ENCODE measurements around the gene TIAM2. TPM values are rescaled to one million over a fixed set of nuclear protein-coding genes. Genes with fewer than 3 reads are reported as not detected.

The TIAM2 gene
- total and polyA plus RNA-seq, 9 of the 15 experiments (the other 6 are each of a cell fraction or from before 2014, with no cell fraction given), result 0.73 to 6.5 (median 4.3) TPM

- TF ChIP-seq SRSF3 (IDR thresholded peaks at IDR 0.05; ENCODE audit: insufficient read depth, low read length) (no peak), LCOR (CRISPR knock-in tag; IDR thresholded peaks at IDR 0.05) (peak; percentile 35; the same call in 1 of the 2 replicates), ZNF589 (CRISPR knock-in tag; IDR thresholded peaks at IDR 0.05; ENCODE audit: low read depth) (0 out of 2 replicates have a peak, but pooled peaks have one; percentile 50), HDAC8 (tag; IDR thresholded peaks at IDR 0.05) (no peak), EP300 (IDR thresholded peaks at IDR 0.05; ENCODE audit: low read length) (peak; percentile 94), ZNF318 (IDR thresholded peaks at IDR 0.05; ENCODE audit: borderline replicate concordance in 1 of 2, low read depth in 1 of 2) (0 out of 4 replicates have a peak, but pooled peaks of 1 of the 2 experiments have one; percentile 39), CTBP1 (IDR thresholded peaks at IDR 0.05; ENCODE audit: borderline replicate concordance) (peak; percentile 94), NFIC (IDR thresholded peaks at IDR 0.05) (peak; percentile 92), ZNF785 (CRISPR knock-in tag; IDR thresholded peaks at IDR 0.05) (no peak), ATF3 (IDR thresholded peaks at IDR 0.05) (peak; percentile 59; the same call in 1 of the 2 replicates), ATF3 (CRISPR knock-in tag; conservative IDR thresholded peaks at IDR 0.05) (no peak), TCF3 (CRISPR knock-in tag; IDR thresholded peaks at IDR 0.05) (peak; percentile 99), ARNT (IDR thresholded peaks at IDR 0.05) (peak; percentile 84 to 88; a peak in 3 of 4 replicates), MNT (conservative IDR thresholded peaks at IDR 0.05) (peak in 1 of 2 experiments; percentile 62; a peak in 3 of 4 replicates), SREBF2 (CRISPR knock-in tag; IDR thresholded peaks at IDR 0.05) (no peak), HDAC2 (IDR thresholded peaks at IDR 0.05) (peak; percentile 95), ZNF263 (CRISPR knock-in tag; IDR thresholded peaks at IDR 0.05; ENCODE audit: borderline replicate concordance) (no peak)
Measured at GRCh38 chr6:155079985-155080452, 84.9 kb downstream of the TIAM2 start (continued).

All from K562 (cell line).